Measurements from ENCODE around the gene SH3RF3. TPM values are rescaled to one million over a fixed set of nuclear protein-coding genes. Genes with fewer than 3 reads are reported as not detected.

The SH3RF3 gene
- total RNA-seq, 1 donor from 2014 or later = 35.8 TPM

DNA sequence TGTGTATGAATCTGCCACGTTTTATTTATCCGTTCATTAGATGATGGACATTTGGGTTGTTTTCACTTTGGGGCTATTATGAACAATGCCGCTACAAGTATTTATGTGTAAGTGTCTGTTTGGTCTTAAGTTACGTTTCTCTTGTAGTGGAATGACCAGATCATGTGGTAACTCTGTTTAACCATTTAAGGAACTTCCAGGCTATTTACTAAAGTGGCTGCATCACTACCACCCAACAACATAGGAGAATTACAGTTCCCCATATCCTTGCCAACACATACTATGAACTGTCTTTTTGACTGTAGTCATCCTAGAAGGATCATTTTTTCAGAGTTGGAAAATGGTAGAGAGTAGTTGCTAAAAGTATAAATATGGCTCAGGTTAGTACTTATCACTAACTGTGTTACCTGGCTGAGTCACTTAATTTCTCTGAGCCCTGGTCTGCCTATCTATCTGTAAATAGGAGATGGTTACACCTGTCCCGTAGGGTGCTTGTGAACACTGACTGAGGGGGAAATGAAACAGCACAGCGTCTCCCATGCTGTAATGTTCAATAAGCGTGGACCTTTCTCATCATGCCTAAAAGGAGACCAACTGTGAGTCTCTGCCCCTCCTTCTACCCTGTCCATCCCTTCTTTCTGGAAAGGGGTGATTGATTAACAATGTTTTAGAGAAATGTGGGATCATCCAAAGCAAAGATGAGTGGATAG, 103.1 kb downstream of the SH3RF3 start:
- DNase-seq (ENCODE audit: extremely low read depth, low read depth, low spot score) = no peak

DNA sequence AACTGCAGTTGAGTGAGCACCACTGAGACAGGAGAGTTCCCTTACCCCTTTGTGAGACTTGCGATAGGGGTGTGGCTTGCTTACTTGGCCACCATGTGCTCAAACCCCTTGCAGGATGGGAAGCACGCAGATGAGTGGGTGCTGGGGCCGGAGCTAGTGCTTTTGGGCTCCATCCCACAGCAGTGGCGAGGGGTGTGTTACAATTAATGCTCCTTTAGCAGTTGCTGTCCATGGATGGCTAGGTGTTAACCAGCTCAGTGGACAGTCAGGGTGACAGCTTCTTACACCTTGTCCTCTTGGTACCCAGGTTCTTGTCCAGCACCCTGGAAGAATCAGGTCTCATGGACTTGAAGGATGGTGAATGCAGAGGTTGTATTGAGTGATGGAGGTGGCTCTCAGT, 103.9 kb downstream of the SH3RF3 start:
- no peak for DNase-seq (ENCODE audit: extremely low read depth, low read depth, low spot score)

DNA sequence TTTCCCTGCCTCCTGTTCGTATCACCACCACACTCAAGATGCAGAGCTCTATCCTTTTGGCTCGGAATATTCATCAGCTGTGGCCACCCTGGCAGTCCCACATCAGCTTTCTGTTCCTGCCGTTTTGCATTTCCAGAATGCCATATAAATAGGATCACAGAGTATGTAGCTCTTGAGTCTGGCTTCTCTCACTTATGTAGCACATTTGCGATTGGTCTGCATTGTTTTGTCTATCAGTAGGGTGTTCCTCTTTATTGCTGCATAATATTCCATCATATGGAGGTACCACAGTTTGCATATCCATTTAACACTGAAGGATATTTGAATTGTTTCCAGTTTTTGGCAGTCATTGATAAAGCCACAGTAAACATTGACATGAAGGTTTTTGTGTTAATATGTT, 104.6 kb downstream of the SH3RF3 start:
- DNase-seq (ENCODE audit: extremely low read depth, low read depth, low spot score) = no peak

GRCh38 chr2:109234355-109234754, 105.3 kb downstream of the SH3RF3 start:
- no peak for DNase-seq (ENCODE audit: extremely low read depth, low read depth, low spot score)

DNA sequence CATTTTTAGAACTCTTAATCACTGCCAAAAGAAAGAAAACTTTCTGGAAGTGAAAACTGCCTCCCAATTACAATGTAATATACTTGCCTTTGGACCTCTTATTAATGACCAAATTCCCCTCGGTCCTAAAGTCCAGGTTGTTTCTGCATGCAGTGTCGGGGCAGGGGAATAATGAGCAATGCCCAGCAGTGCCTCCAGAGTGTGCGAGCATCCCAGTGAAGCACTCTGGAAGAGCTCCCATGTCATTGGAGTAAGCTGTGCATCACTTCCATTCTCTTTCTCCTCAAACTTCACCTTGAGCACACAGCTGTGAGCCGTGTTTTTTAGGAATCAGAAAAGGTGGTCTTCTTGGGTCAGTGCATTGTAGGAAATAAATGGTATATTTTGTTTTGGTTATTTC, 107.1 kb downstream of the SH3RF3 start:
- DNase-seq (ENCODE audit: extremely low read depth, low read depth, low spot score) = no peak

DNA sequence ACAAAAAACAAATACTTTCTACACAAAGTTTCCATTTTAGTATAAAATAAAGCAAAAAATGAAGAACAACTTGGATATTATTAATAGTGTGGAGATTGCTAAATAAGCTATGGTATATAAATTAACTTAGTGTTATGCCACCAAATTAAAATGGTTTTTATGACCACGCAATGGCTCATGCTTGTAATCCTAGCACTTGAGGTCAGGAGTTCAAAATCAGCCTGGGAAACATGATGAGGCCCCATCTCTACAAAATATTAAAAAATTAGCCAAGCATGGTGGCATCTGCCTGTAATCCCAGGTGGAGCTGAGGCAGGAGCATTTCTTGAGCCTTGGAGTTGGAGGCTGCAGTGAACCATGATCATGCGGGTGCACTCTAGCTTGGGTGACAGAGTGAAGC, 108.8 kb downstream of the SH3RF3 start:
- no peak for DNase-seq (ENCODE audit: extremely low read depth, low read depth, low spot score)

GRCh38 chr2:109238580-109238979, 109.6 kb downstream of the SH3RF3 start:
- no peak for DNase-seq (ENCODE audit: extremely low read depth, low read depth, low spot score)

DNA sequence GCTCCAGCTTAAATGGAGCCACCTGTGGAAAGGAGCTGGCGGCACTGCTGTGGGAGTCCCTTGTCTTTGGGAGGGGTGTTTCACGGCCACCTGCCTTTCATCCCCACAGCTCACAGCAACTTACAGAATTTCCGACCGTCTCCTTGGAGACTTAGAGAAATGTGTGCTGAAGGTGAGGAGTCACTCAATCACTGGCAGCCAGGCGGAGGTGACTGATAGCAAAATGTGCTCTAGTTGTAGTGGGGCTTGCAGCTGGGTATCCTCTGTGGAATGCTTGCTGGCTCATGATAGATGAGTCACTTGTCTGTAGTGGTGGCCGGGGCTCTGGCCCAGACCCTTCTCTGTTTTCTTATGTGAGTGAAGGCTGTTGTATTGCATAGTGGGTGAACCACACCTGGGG, 110.7 kb downstream of the SH3RF3 start:
- no peak for DNase-seq (ENCODE audit: extremely low read depth, low read depth, low spot score)

DNA sequence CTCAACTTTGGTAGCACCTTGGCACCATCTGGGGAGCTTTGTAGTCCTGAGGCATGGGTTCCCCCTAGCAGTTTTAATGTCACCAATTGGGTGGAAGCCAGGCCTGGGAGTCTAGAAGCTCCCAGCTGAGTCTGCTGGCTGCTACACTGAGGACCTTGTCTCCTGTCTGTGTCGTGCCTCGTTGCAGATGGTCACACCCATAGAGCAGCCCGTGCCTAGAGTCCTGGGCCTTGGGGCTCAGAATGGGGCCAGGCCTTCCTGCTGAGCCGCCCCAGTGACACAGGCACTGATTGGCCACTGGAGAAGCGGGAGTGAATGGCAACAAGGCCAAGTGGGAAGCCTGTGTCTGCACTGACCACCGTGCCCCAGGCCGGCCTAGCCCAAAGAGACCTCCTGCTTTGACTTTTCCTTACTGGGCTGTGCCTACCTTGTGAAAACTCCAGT, 113.2 kb downstream of the SH3RF3 start:
- no peak for DNase-seq (ENCODE audit: extremely low read depth, low read depth, low spot score)

GRCh38 chr2:109242654-109243331, 113.8 kb downstream of the SH3RF3 start:
- peak; percentile 95 for DNase-seq (ENCODE audit: extremely low read depth, low read depth, low spot score)

DNA sequence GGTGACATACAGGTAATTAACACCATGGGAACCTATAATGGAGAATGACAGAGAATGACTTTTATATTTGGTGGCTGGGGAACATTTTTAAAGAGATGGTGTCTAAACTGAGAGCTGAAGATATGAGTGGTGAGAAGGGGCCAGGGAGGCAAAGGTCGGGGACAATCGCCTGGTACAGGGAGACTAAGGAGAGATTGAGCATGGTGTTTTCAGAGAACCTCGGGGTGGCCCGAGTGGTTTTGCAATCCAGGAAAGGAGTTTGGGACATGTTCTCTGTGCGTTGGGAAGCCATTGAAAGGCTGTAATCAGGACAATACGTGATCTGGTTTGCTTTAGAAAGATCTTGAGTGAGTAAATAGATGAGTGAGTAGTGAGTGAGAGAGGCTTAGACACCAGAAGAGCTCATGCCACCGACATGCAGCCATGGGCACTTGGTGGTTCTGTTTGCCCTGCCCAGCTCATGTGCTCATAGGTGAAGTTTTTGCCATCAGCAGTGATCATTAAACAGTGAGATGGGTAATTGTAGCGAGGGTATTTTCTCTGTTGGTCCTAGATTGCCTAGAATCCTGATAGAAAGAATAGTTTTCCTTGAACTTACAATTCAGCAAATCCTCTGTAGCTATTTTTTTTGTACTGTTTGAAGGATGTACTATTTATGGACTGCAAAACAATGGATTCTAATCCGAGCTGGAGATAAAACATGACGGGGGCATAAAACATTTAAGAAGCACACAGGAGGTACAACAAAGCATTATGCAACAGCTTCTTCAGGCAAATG, 114.7 kb downstream of the SH3RF3 start:
- DNase-seq (ENCODE audit: extremely low read depth, low read depth, low spot score) = no peak

DNA sequence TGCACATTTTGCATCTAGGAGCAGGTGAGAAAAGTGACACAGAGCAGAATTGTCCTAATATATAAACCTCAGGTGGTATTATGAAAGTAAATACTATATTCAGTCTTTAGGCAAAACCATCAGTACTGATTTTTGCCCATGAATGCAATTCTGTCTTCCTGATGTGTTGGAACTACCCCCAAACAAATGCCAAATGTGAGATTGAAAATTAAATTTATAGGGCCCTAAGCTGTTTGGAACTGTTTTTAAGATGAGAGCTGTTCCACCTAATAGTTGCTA, 115.2 kb downstream of the SH3RF3 start:
- no peak for DNase-seq (ENCODE audit: extremely low read depth, low read depth, low spot score)

DNA sequence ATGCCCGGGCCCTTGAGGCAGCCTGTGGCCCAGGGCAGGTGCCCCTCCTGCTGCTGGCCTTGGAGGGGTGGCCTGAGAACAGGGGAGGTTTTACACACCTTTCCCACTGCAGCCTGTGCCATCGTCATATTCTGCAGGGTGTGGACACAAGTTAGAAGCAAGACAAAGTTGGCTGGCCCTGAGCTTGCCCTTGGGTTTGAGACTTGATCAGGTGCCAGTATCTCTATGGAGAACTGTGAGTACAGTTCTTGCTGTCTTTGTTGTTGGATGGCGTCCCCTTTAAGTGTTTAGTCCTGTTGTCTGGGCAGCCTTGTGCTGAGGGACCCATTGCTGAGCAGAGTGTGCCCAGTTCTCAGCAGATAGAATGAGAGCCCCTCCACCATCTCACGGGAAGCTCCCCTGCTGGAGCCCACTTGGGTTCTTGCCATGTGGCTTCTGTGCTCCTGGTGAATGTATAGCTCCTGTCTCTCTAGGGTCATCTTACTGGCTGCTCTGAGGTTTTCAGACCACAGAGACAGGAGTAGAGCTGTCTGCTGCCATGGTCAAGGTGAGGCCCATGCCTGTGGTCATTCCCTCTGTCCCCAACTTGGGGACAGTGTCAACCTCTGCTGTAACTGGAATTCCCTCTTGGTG, 115.9 kb downstream of the SH3RF3 start:
- no peak for DNase-seq (ENCODE audit: extremely low read depth, low read depth, low spot score)

DNA sequence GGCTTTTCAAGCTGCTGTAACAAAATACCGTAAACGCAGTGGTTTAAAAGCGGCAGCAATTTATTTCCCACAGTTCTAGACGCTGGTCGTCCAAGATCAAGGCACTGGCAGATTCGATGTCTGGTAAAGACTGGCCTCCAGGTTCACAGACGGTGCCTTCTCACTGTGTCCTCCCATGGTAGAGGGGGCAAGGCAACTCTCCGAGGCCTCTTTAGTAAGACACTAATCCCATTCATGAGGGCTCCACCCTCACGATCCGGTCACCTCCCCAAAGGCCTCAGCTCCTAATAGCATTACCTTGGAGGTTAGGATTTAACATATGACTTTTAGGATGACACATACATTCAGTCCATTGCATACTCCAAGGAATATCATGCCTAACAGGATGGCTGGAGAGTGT, 117.2 kb downstream of the SH3RF3 start:
- no peak for DNase-seq (ENCODE audit: extremely low read depth, low read depth, low spot score)

DNA sequence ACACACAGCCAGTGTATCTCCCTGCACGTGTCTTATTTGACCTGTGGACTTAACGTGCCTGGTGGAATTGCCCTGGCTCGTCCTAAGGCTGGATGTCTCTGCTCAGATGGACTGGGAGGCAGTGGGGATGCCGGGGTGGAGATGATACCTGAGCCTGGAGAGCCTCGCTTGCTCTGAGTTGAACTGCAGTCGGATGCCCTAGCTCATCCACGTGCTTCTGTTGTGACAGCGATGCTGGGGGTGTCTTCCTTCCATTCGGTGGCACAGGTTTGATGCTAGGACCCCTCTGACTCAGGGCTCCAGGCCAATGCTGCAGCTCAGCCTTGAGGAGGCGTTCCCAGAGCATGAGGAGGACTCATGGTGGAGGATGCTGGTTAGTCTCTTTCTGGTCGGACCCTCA, 117.6 kb downstream of the SH3RF3 start:
- no peak for DNase-seq (ENCODE audit: extremely low read depth, low read depth, low spot score)

GRCh38 chr2:109247340-109247739, 118.3 kb downstream of the SH3RF3 start:
- no peak for DNase-seq (ENCODE audit: extremely low read depth, low read depth, low spot score)

DNA sequence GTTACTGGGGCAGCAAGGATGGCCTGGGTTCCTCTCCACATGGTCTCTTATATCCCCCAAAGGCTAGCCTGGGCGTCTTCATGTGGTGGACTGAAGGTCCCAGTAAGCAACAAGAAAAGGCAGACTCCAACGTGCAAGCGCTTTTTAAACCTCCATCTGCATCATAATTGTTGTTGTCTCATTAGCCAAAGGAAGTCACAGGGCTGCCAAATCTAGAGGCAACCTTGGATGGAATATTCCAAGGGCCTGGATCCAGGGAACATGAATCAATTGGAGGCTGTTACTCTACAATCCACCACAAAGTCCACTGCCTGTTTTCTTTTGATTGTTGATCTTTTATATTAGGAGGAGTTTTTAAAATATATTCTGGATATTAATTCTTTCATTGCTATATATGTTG, 118.8 kb downstream of the SH3RF3 start:
- no peak for DNase-seq (ENCODE audit: extremely low read depth, low read depth, low spot score)

DNA sequence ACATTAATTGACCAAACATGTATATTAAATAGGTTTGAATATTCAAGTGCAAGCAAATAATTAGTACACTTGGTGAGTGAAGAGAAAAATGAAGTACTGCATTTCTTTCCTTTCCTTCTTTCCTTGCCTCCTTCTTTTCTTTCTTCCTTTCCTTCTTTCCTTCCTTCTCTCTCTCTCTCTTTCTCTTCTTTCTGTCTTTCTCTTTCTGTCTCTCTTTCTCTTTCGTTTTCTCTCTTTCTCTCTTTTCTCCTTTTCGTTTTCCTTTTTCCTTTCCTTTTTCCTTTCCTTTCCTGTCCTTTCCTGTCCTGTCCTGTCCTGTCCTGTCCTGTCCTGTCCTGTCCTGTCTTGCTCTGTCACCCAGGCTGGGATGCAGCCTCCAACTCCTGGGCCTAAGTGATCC, 119.6 kb downstream of the SH3RF3 start:
- no peak for DNase-seq (ENCODE audit: extremely low read depth, low read depth, low spot score)

DNA sequence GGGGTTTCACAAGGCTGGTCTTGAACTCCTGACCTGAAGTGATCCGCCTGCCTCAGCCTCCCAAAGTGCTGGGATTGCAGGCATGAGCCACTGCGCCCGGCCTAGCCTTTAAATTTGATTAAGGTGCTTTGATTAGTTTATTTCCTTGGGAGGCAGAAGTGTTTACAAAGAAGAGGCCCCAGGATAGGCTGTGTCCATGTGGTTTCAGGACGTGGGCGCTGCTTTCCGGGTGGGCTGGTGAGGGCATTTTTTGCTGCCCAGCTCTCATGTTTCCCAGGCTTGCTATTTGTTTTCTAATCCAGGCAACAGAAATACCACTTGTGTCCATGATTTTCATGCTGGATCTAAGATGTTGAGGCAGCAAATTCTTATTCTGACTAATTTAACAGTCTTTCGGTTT, 124.2 kb downstream of the SH3RF3 start:
- no peak for DNase-seq (ENCODE audit: extremely low read depth, low read depth, low spot score)

DNA sequence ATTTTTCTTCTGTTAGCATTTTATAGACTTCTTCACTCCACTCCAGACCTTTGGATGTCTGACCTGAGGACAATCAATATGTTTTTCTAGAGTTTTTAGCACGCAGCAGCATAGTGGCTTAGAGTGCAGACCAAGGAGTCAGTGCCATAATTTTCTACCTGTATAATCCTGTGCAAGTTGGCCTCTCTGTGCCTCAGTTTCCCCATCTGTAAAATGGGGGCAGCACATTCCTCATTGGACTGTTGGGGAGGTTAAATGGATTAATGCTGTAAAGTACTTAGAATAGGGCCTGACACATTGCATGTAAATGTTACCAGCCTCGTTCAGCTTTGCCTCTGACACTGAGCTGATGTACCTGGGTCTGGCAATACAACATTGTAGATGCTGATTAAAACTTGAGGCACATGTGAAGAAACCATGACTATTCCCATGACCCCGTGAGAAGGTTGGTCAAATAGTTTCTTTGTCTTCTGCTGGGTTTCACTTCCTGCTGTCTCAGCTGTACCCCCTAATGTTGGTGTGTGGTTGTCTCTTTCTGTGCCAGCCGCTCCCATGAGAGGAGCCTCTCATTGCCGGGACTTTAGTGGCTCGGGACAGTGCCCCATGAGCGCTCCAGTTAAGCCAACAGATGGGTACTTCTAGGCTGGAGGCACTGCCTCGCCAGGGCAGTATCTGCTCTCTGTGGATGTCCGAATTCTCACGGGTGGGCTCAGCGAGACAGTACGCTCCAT, 125.3 kb downstream of the SH3RF3 start:
- no peak for DNase-seq (ENCODE audit: extremely low read depth, low read depth, low spot score)

GRCh38 chr2:109255654-109256053, 126.6 kb downstream of the SH3RF3 start:
- no peak for DNase-seq (ENCODE audit: extremely low read depth, low read depth, low spot score)
